ENCODE data around the gene CERT1.

GRCh38 chr5:75523275-75523674, 11.8 kb upstream of the CERT1 start:
- TF ChIP-seq CTCF (IDR thresholded peaks at IDR 0.05), result no peak
- no peak for TF ChIP-seq POLR2A (IDR thresholded peaks at IDR 0.05)
- no peak for TF ChIP-seq EP300 (IDR thresholded peaks at IDR 0.05)

Measured in tibial nerve (tissue), 4 donors.